ENCODE results near the gene ARHGEF16. TPM values are rescaled to one million over a fixed set of nuclear protein-coding genes. Genes with fewer than 3 reads are reported as not detected.

ARHGEF16 gene
- total RNA-seq, 1 donor from 2014 or later: 2.0 TPM

GRCh38 chr1:3507636-3508275 lies 53.3 kb downstream of the ARHGEF16 start:
- Mint-ChIP-seq H3K9me3 (ENCODE audit: low read depth) (no peaks in the 10 kb centered on the region), H3K27me3 (ENCODE audit: low read depth) (no peaks in the 10 kb centered on the region), H3K36me3 (ENCODE audit: low read depth) (peaks cover 19% of the 10 kb centered on the region), H3K4me3 (ENCODE audit: unreplicated experiment) (no peak overlapping the region), H3K4me1 (ENCODE audit: low read depth) (peaks cover 19% of the 10 kb centered on the region), H3K27ac (ENCODE audit: unreplicated experiment) (no peak overlapping the region)
- no peak for DNase-seq (ENCODE audit: low spot score)
- no peak for TF ChIP-seq CTCF (IDR thresholded peaks at IDR 0.05)

- Mint-ChIP-seq H3K27me3 (ENCODE audit: low read depth) (no peaks in the 10 kb centered on the region), H3K4me3 (ENCODE audit: unreplicated experiment) (no peak overlapping the region), H3K9me3 (ENCODE audit: low read depth) (no peaks in the 10 kb centered on the region), H3K4me1 (ENCODE audit: low read depth) (peaks cover 12% of the 10 kb centered on the region), H3K27ac (ENCODE audit: unreplicated experiment) (no peak overlapping the region), H3K36me3 (ENCODE audit: low read depth) (peaks cover 18% of the 10 kb centered on the region)
- no peak for TF ChIP-seq CTCF (IDR thresholded peaks at IDR 0.05)
- DNase-seq (ENCODE audit: low spot score): no peak
Observed at GRCh38 chr1:3508757-3509415, 54.4 kb downstream of the ARHGEF16 start.

GRCh38 chr1:3509721-3510120 lies 55.3 kb downstream of the ARHGEF16 start:
- H3K4me1 Mint-ChIP-seq (ENCODE audit: low read depth): peaks cover 5% of the 10 kb centered on the region
- peaks cover 18% of the 10 kb centered on the region for H3K36me3 Mint-ChIP-seq (ENCODE audit: low read depth)
- H3K27ac Mint-ChIP-seq (ENCODE audit: unreplicated experiment): no peak overlapping the region
- H3K27me3 Mint-ChIP-seq (ENCODE audit: low read depth): no peaks in the 10 kb centered on the region
- H3K4me3 Mint-ChIP-seq (ENCODE audit: unreplicated experiment): no peak overlapping the region
- H3K9me3 Mint-ChIP-seq (ENCODE audit: low read depth): no peaks in the 10 kb centered on the region
- no peak for TF ChIP-seq CTCF (IDR thresholded peaks at IDR 0.05)
- no peak for DNase-seq (ENCODE audit: low spot score)

GRCh38 chr1:3510136-3510955 lies 55.9 kb downstream of the ARHGEF16 start:
- no peak overlapping the region for H3K27ac Mint-ChIP-seq (ENCODE audit: unreplicated experiment)
- no peaks in the 10 kb centered on the region for H3K9me3 Mint-ChIP-seq (ENCODE audit: low read depth)
- H3K4me1 Mint-ChIP-seq (ENCODE audit: low read depth): peaks cover 3% of the 10 kb centered on the region
- no peak for DNase-seq (ENCODE audit: low spot score)
- H3K36me3 Mint-ChIP-seq (ENCODE audit: low read depth): peaks cover 18% of the 10 kb centered on the region
- TF ChIP-seq CTCF (IDR thresholded peaks at IDR 0.05): no peak
- H3K27me3 Mint-ChIP-seq (ENCODE audit: low read depth): no peaks in the 10 kb centered on the region
- H3K4me3 Mint-ChIP-seq (ENCODE audit: unreplicated experiment): no peak overlapping the region

- Mint-ChIP-seq H3K36me3 (ENCODE audit: low read depth) (peaks cover 18% of the 10 kb centered on the region), H3K4me1 (ENCODE audit: low read depth) (peaks cover 4% of the 10 kb centered on the region), H3K9me3 (ENCODE audit: low read depth) (no peaks in the 10 kb centered on the region), H3K27me3 (ENCODE audit: low read depth) (no peaks in the 10 kb centered on the region), H3K4me3 (ENCODE audit: unreplicated experiment) (no peak overlapping the region), H3K27ac (ENCODE audit: unreplicated experiment) (no peak overlapping the region)
- TF ChIP-seq CTCF (IDR thresholded peaks at IDR 0.05): no peak
- no peak for DNase-seq (ENCODE audit: low spot score)
Observed at GRCh38 chr1:3510956-3511250, 56.4 kb downstream of the ARHGEF16 start.
